DOHH2 (cell line): ENCODE results near the gene AGBL1.

Source experiments
- H3F3A ChIP-seq: fragments of 200-600 bp; sonication (generic), shearing (Covaris generic); 2 replicates; pipeline ENCODE4 v1.6.0; 2016; ENCODE audit warnings: antibody characterized with exemption, mild to moderate bottlenecking; ENCODE audit not compliant: control insufficient read depth, insufficient read depth
- H3K27ac ChIP-seq: fragments of 200-600 bp; sonication (generic); 2 replicates; pipeline ENCODE4 v1.5.1; 2014; ENCODE audit warnings: low read depth, mild to moderate bottlenecking, low read length, moderate library complexity
- H3K27me3 ChIP-seq: fragments of 200-600 bp; sonication (generic); 2 replicates; pipeline ENCODE4 v1.6.1; 2014; ENCODE audit warnings: mild to moderate bottlenecking, low read length, mixed read lengths; ENCODE audit not compliant: control insufficient read depth
- H3K36me3 ChIP-seq: fragments of 200-600 bp; sonication (generic); 2 replicates; pipeline ENCODE4 v1.6.1; 2014; ENCODE audit warnings: mild to moderate bottlenecking, low read length, moderate library complexity, mixed read lengths; ENCODE audit not compliant: control insufficient read depth
- H3K4me1 ChIP-seq: fragments of 200-600 bp; sonication (generic); 2 replicates; pipeline ENCODE4 v1.6.1; 2014; ENCODE audit warnings: mild to moderate bottlenecking, low read length, mixed read lengths; ENCODE audit not compliant: control insufficient read depth
- H3K4me2 ChIP-seq: fragments of 200-600 bp; sonication (generic); 2 replicates; pipeline ENCODE4 v1.6.0; 2014; ENCODE audit warnings: mild to moderate bottlenecking, low read length, moderate library complexity
- H3K4me3 ChIP-seq: fragments of 200-600 bp; sonication (generic); 2 replicates; pipeline ENCODE4 v1.5.1; 2014; ENCODE audit warnings: mild to moderate bottlenecking, low read length, mixed read lengths
- H3K79me2 ChIP-seq: fragments of 200-600 bp; sonication (generic); 2 replicates; pipeline ENCODE4 v1.6.1; 2014; ENCODE audit warnings: mild to moderate bottlenecking, low read length, mixed read lengths; ENCODE audit not compliant: control insufficient read depth
- H3K9me2 ChIP-seq: fragments of 200-600 bp; sonication (generic); replicated peaks from 2 replicates; pipeline ENCODE4 v1.6.1; 2014; ENCODE audit warnings: mild to moderate bottlenecking, low read length, mixed read lengths; ENCODE audit not compliant: control insufficient read depth
- H3K9me3 ChIP-seq: fragments of 200-600 bp; sonication (generic); 2 replicates; pipeline ENCODE4 v1.6.1; 2014; ENCODE audit warnings: antibody characterized with exemption, low read length, mixed read lengths; ENCODE audit not compliant: control insufficient read depth, insufficient read depth
- H4K20me1 ChIP-seq: fragments of 200-600 bp; sonication (generic); 2 replicates; pipeline ENCODE4 v1.6.0; 2014; ENCODE audit warnings: low read depth, mild to moderate bottlenecking, antibody characterized with exemption, low read length, moderate library complexity; ENCODE audit not compliant: control insufficient read depth, insufficient read depth
- EZH2phosphoT487 ChIP-seq: fragments of 200-600 bp; sonication (generic); IDR thresholded peaks from 2 replicates; pipeline ENCODE4 v1.6.1; 2017; ENCODE audit warnings: borderline replicate concordance, mild to moderate bottlenecking, antibody characterized with exemption, low read length, moderate library complexity, mixed read lengths
- TF ChIP-seq, protein P1 (sequence below): fragments of 200-600 bp; sonication (generic); IDR thresholded peaks from one replicate; pipeline ENCODE4 v1.5.1; 2014; ENCODE audit warnings: antibody characterized with exemption, mild to moderate bottlenecking, low read depth, low read length; ENCODE audit not compliant: poor library complexity, severe bottlenecking

Gene AGBL1

DNA sequence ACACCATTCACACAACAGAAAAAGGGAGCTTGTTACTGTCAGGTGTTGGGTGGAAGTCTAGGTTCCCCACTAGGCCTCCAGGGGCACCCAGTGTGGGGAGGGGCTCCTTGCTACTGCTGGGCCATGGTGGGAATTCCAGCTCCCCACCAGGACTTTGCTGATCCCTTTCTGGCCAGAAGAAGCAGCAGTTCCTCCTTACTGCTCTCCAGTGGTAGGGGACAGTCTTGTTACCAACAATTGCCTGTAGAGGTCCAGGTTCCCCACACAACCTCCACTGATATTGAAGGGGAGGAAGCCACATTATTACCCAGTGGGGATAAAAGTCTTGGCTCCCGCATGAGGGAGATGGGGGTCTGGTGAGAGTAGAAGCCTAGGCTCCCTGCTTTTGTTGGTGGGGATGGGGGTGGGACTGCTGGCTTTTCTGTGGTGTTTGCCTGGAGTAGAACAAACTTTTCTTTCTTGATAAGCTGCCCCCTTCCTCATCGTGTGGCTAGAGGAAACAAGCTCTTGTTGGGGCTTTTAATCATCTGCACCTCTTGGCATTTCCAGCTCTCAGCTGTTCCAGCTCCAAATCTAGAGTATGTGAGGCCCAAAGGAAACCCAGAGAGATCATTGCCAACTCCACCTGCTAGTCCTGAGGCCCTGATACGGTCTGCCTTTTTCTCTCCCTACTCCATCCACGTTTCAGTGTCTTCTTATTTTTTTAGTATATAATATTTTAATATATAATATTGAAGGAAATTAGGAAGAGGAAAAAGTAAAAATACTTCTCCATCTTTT lies 824.2 kb downstream of the AGBL1 start:
- H3K9me2 ChIP-seq = no peaks in the 10 kb centered on the region
- TF ChIP-seq, protein P1, sequence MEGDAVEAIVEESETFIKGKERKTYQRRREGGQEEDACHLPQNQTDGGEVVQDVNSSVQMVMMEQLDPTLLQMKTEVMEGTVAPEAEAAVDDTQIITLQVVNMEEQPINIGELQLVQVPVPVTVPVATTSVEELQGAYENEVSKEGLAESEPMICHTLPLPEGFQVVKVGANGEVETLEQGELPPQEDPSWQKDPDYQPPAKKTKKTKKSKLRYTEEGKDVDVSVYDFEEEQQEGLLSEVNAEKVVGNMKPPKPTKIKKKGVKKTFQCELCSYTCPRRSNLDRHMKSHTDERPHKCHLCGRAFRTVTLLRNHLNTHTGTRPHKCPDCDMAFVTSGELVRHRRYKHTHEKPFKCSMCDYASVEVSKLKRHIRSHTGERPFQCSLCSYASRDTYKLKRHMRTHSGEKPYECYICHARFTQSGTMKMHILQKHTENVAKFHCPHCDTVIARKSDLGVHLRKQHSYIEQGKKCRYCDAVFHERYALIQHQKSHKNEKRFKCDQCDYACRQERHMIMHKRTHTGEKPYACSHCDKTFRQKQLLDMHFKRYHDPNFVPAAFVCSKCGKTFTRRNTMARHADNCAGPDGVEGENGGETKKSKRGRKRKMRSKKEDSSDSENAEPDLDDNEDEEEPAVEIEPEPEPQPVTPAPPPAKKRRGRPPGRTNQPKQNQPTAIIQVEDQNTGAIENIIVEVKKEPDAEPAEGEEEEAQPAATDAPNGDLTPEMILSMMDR = no peak
- TF ChIP-seq EZH2phosphoT487 = no peak
- no peaks in the 10 kb centered on the region for H3K4me1 ChIP-seq
- no peaks in the 10 kb centered on the region for H3F3A ChIP-seq
- no peak overlapping the region for H3K4me3 ChIP-seq
- H3K27me3 ChIP-seq = no peaks in the 10 kb centered on the region
- no peak overlapping the region for H3K27ac ChIP-seq
- H3K9me3 ChIP-seq = no peaks in the 10 kb centered on the region; the same call in 1 of the 2 replicates
- no peak overlapping the region for H3K4me2 ChIP-seq
- no peaks in the 10 kb centered on the region for H3K36me3 ChIP-seq
- H4K20me1 ChIP-seq = no peaks in the 10 kb centered on the region
- no peaks in the 10 kb centered on the region for H3K79me2 ChIP-seq

DNA sequence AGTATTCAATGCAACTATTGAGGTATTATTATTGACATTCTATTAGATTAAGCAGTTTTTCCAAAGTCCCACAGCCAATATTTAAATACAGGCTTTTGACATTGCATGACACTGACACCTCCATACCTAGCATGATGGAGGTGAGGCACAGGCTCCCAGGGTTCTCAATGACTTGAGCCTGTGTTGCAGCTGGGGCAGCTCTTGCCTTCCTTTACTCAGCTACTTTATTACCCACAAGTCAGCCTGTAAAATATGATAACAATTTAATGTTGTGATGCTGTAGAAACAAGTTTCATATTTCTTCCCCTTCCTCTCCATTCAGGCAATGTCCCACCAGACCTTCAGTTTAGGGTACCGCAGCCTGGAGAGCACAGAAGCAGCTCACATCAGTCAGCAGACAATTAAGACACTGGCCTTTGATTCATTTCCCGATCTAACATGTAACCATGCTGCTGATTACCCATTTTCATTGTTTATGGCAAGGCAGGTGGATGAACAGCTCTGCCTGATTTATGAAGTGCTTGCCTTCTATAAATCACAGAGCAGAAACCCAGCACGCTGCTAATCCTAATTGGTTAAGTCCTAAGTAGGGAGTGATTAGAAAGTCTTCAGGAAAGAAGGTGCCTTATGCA lies 826.1 kb downstream of the AGBL1 start:
- TF ChIP-seq, protein P1 = no peak
- TF ChIP-seq EZH2phosphoT487 = no peak
- no peak overlapping the region for H3K4me3 ChIP-seq
- no peaks in the 10 kb centered on the region for H3K79me2 ChIP-seq
- no peaks in the 10 kb centered on the region for H3K27me3 ChIP-seq
- no peaks in the 10 kb centered on the region for H3K36me3 ChIP-seq
- no peaks in the 10 kb centered on the region; the same call in 1 of the 2 replicates for H3K9me3 ChIP-seq
- no peak overlapping the region for H3K27ac ChIP-seq
- H3F3A ChIP-seq = no peaks in the 10 kb centered on the region
- H3K4me1 ChIP-seq = no peaks in the 10 kb centered on the region
- no peak overlapping the region for H3K4me2 ChIP-seq
- no peaks in the 10 kb centered on the region for H3K9me2 ChIP-seq
- no peaks in the 10 kb centered on the region for H4K20me1 ChIP-seq

DNA sequence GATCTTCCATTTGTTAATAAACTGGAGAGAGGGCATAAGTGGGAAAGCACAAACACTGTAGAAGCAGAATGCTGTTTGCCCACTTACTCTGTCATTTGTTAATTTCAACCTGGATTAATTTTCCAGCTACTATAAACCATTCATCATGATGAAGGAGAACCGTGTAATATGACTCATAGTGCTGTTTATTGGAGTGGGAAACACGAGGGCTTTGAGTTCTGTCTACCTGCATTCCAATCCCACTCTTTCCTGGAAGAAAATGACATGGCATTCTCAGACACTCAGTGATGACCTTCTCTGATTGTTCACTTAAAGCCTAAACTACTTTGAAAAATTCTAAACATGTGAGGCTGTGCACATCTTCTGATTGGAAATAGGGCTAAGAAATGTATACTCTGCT lies 826.7 kb downstream of the AGBL1 start:
- no peaks in the 10 kb centered on the region for H3K79me2 ChIP-seq
- H3K4me2 ChIP-seq = no peak overlapping the region
- no peaks in the 10 kb centered on the region for H3F3A ChIP-seq
- H3K27me3 ChIP-seq = no peaks in the 10 kb centered on the region
- no peak overlapping the region for H3K4me3 ChIP-seq
- no peak overlapping the region for H3K27ac ChIP-seq
- H3K9me3 ChIP-seq = no peaks in the 10 kb centered on the region; the same call in 1 of the 2 replicates
- no peak for TF ChIP-seq EZH2phosphoT487
- TF ChIP-seq, protein P1 = no peak
- H3K9me2 ChIP-seq = no peaks in the 10 kb centered on the region
- no peaks in the 10 kb centered on the region for H4K20me1 ChIP-seq
- H3K36me3 ChIP-seq = no peaks in the 10 kb centered on the region
- H3K4me1 ChIP-seq = no peaks in the 10 kb centered on the region
